GM18511 (cell line): ENCODE results near the gene NSDHL.
"Not testable (repeated sequence)": the region's sequence is repeated elsewhere in the genome, so short reads cannot be mapped to it uniquely, and the experiment has no call there.

Source experiments
- ATAC-seq: cut with Tn5 transposase; IDR thresholded peaks from one replicate; pipeline ENCODE4 v1.9.1; 2021; ENCODE audit warnings: mild to moderate bottlenecking, moderate library complexity; ENCODE audit not compliant: unreplicated experiment

NSDHL gene

DNA sequence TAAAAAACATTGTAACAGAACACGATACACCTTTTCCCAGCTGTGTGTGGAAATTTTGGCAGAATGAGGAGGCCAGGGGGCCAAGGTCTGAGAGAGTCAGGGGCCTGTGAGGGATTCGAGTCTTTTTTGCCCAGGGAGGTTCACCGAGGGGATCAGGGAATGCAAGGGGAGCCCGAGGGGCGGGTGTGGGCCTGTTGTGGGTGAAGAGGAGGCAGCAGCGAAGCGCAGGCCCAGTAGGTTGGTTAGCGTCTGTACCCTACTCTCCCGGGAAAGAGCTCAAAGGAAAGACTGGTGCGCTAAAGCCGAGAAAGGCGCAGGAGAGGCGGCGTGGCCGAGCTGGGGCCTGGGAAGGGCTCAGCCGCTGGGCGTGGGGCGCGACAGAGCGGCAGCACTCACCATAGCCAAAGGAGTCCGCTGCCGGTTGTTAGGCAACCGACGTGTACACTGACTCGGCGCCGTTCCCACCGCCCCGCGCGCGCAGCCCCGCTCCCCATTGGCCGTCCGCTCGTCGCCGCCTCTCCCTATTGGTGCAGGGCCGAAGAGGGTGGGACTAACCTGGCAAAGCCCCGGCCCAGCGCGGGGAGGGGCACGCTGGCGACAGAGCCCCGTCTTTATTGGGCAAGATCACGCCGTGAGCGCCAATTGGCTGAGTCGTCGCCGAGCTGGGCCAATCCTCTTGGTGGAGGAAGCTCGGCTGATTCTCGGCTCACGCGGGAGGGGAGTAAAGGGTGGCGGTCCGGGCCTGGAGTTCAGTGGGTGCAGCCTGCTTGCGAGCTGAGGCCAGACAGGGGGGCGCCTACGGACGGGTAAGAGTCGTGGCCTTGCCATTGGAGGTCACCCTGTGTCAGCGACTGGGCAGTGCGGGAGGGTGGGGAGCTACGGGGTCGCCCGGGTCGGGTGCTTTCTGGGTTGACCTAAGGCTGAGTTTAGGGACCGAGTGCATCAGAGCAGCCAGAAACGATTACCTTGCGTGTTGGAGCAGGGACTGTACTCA is at the start of gene NSDHL, which contains the start of gene CETN2:
TSS of gene NSDHL (plus strand) at position 752 of the 994 bp plus-strand sequence. CDS start 15,262 bp downstream, outside the sequence.
TSS of gene CETN2 (minus strand) at position 446 of the 994 bp plus-strand sequence. CDS start at position 399, 47 bp downstream.
- peak; percentile 99 for ATAC-seq

DNA sequence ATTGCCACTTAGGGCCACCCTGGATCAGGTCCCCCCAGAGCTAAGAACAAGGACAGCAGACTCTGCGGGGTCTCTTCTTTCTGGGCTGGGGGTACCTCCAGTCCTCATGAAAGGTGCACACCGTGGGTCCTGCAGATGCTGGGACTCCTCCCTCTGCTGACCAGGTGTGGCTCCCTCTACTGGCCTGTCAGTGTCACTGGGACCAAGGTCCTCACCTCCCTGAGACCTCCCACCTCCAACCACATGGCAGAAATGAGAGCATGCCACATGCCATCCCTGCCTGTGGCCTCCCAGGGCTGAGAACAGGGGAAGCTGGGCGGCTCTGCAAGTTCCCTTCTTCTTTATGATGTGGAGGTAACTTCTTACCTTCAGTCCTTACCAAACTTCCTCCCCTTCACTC is 43.8 kb upstream of the NSDHL start:
- ATAC-seq, result peak; percentile 91

DNA sequence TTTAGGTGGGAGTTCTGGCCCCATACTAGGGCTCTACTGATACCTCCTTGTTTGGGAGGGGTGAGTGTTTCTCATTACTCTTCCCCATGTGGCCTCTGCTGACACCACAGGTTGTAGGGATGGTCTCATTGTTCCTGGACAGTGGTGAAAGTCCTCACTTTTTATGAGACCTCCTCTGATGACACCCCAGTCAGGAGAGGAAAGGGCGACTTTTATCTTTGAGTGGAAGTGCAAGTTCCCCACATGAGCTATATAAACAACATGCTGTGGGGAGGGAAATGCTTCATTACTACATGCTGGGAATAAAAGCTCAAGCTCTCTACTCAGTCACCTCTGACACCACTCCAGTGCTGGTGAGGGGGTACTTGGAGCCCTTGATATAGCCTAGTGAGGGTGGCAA is 31.9 kb upstream of the NSDHL start:
- ATAC-seq, result no peak

DNA sequence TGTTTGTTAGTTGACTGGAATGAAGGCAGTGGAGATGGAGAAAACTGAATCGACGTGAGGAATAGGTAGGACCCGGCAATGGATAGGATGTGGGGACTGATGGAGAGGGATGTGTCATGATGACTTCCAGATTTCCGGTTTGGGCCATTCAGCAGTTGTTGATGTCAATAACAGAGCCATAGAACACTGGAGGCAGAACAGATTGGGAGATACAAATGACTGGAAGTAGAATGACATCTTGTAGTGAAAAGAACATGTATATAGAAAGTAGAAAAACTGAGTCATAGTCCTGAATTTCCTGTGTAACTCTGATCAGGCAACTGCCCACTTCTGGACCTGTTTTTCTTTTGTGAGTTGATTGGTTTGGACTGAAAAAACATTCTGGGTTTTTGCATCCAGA is 24.8 kb upstream of the NSDHL start:
- no peak for ATAC-seq

DNA sequence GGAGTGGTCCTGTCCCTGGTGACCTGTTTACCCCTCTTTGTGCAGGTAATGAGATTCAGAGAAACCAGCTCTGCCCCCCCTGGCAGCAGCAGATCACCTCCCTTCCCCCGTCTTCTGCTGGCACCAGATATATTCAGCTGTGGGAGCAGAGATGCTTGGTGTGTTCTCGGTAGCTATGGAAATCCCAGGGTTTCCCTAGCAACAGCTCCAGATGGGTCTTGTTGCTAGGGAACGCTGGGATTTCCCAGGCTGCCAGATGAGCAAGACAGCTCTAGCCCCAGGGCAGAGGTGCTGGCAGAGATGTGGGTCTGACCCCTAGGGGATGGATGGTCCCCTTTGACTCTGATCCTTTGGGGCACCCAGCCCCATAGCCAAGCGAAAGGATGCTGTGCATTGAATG is 20.5 kb upstream of the NSDHL start:
- no peak for ATAC-seq

DNA sequence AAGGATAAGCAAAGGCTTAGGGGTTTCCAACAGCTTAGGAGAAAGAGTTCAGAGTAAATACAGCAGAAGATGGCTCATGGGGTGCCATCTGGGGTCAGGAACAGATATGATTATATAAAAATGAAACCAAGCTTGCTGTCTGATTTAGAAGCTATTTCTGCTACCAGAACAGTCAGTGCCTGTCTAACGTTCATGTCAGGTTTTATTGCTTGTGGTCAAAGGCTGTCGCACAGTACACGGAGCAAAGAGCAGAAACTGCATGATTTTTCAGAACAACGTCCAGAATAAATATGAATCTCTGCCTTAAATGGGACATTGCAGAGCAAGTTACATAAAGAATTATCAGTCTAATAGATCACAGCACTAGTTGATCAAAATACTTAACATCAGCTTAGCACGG is 17.7 kb upstream of the NSDHL start:
- ATAC-seq, result no peak

DNA sequence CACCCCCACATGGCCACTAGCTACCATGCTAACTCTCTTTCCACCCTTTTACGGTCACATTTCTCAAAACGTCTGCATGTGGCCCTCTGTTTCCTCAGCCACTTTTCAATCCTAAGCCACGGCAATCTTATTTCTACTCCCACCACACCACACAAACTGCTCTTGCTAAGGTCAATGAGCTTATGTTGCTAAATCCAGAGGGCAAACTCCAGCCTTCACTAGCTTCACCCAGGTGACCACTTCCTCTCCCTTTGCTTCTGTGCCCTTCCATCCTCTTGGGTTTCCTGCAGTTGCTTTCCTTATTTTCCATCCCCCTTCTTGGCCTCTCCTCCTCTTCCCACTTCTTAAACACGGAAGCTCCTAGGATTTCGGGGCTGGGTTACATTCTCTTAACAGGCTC is 16.8 kb upstream of the NSDHL start:
- no peak for ATAC-seq

DNA sequence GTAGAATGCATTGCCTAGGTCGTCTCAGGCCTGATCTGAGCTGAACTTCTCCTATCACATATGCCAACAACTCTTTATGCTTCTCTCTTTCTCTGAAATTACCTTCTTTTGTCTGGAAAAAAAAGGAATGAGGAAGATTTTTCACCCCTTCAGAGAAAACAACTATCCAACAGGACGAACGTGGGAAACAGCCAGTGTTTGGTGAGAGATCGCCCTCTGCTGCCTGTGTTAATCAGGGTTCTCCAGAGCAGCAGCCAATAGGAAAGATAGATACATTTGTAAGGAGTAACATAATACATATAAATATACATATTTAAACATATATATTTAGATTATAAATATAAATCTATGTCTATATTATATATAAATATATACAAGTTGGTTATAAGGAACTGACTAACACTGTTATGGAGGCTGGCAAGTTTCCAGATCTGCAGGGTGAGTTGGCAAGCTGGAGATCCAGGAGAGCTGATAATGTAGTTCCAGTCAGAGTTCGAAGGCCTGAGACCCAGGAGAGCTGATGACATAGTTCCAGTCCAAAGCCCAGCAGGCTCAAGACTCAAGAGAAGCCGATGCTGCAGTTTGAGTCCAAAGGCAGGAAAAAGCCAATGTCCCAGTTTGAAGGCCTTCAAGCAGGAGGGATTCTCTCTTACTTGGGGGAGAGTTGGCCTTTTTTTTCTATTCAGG is 13.6 kb upstream of the NSDHL start:
- ATAC-seq, result no peak

DNA sequence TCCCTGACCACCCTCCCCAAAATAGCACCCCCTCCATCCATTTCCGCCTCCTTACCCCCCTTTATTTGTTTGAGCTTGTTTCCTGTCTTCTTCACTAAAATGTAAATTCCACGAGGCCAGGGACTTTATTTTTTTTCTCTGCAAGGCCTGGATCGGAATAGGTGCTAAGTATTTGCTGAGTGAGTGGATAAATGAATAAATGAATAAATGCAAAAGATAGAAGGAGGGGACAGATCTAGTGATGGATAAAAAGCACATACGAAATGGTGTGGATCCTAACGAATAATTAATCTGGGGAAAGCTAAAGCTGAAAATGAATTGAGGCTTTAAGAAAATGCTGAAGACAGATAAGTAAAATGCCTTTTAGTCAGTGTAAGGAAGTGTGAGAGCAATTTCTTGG is 12.5 kb upstream of the NSDHL start:
- ATAC-seq, result no peak

DNA sequence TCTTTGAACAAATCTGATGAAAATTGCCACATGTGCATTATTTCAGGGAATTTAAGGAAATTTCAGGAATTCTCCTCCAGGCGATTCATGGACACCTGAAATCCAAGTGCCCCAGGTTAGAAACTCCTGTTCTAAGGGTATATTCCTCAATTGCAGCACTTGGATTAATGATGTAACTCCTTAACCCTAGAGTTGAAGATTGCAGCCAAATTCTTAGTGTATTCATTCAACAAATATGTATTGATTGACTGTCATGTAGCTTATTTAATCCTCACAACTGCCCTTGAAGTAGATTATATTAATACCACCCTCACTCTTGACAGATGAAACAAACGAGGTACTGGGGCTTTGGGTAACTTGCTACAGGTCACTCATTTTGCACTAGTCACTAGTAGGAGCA is 11.6 kb upstream of the NSDHL start:
- ATAC-seq, result no peak

DNA sequence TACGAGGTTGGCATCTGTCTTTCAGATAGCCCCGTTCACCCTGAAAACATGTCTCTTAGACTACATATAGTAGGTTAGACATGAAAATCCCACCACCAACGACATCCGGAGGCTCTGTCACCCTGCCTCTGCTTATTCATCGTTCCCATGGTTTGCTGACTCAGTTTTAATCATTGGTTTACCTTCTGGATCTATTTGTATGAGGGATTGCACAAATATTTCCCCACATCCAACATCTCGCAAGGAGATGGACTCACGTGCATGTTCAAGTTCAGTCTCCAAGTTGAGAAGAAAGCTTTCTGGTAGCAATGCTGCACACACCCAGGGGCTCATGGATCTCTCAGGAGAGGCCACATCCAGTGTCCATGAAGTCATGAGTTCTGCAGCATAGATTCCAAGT is 11.1 kb upstream of the NSDHL start:
- ATAC-seq, result no peak

DNA sequence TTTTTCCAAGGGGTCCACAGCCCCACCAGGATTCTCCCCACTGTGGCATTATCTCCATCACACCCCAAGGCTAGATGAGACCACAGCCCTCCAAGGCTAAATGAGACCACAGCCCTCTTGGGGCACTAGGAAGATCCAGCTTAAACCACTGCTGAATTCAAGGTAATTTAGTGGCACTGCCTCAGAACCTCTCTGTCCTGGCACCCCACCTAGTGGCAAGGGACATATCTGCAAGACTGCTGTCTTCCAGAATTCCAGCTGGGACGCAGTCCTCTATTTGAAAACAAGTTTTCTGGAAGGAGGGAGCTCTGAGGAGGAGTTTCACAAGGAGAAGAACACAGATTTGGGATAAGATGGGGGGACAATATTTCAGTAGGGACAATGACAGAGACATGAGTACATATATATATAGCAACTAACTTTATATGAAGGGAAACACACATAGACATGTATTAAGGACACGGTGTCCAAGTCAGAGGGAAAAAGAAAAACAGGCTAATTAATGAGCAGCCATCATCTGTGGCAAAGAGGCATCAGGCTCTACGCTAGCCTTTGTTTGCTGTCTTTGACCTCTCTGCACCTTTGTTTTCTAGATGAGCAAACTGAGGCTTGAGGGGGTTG is 9.6 kb upstream of the NSDHL start:
- ATAC-seq, result peak; percentile 44

DNA sequence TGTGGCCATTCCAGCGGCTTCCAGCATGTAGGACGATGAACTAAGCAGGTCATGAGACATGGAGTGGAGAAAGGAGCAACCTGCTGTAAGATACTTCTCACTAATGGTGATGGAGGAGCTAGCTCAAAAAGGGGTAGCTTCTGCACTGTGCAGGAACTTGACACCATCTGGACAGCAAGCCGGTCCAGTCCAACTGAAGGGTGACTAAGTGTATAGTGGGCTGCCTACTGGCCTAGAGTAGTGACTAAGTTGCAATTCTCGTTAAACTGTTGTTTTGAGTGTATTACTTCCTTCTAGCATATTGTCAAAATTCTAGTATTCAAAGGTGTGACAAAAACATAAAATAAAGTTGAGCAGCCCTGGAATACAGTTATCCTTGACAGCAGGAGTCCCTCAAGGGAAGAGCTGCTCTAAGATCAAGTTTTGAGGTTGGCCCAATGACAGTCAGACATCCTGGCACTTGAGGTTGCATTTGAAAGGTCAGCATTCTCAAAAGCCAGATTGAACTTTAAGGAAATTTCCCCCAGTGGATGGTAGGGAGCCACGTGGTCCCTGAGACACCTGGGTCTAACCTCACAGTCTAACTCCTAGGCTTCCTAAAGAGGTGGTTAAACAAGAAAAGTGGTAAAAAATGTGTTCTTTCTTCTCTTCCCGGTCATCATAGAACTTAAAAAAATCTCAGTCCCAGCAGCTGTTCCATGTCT is 8.3 kb upstream of the NSDHL start:
- no peak for ATAC-seq

DNA sequence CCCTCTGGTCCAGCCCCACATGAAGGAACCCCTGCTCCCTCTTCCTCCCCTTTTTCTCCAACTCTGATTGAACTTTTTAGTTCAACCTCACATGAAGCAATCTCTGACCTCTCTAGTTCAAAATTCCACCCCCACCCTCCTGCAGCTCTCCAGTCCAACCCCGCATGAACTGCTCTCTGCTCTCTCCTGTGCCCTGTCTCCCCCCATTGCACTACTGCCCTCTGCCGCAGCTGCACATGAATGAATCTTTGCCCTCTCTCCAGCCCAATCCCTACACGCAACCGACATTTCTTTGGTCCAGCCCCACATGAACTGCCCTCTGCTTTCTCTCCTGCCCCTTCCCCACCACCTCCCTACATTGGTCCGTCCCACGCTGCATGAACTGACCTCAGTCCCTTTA is 7.2 kb upstream of the NSDHL start:
- no peak for ATAC-seq

DNA sequence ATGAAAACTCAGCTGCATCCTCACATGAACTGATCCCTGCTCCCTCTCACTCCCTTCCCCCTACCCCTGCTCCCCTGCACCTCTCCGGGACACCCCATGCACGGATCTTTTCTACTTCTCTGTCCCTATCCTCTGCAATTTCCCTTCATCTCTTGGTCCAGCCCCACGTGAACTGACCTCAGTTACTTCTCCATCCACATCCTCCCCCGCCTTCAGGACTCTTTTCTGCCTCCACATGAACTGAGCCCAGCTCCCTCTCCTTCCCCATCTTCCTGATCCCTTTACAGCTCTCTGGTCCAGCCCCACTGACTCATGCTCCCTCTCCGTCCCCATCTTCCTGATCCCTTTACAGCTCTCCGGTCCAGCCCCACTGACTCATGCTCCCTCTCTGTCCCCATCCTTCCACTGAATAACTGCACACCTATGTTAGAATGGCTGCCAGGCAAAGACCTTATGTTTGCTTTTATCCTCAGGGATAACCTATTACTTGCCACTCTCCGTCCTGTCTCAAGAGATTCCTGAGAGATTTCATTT is 6.0 kb upstream of the NSDHL start:
- ATAC-seq, result no peak

DNA sequence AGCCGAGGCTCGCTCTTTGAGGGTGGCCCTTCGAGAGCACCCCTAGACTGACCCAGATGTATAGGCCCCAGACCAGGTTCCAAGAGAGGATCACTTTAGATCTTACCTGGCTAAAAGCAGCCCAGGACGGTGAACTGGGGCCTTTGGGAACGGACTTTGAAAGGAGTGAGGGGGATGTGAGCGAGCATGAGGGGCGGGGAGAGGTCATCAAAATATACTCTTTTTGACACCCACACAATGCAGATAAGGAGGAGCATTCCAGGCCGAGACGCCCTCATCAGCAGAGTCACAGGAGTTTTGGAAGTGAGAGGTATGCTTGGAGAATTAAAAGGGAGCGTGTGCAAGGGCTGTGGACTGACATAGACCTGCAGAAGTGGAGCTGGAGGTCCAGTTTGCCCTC is 528 bp downstream of the NSDHL start:
- no peak for ATAC-seq

DNA sequence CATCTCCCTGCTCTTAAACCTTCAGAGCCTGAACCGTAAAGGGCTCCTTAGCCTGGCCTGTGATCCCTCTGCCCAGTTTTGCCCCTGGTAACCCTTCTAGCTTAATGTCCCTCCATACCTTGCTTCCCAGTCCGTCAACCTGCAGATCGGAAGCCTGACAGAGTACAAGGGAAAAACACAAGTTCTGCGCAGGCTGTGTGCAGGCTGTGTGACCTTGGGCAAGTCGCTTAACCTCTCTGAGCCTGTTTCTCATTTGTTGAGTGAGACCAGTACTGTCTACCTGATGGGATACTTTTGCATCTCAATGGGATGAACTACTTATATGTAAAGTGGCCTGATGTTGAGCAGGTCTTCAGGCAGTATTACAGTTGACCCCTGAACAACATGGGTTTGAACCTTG is 1.7 kb downstream of the NSDHL start:
- ATAC-seq, result no peak

DNA sequence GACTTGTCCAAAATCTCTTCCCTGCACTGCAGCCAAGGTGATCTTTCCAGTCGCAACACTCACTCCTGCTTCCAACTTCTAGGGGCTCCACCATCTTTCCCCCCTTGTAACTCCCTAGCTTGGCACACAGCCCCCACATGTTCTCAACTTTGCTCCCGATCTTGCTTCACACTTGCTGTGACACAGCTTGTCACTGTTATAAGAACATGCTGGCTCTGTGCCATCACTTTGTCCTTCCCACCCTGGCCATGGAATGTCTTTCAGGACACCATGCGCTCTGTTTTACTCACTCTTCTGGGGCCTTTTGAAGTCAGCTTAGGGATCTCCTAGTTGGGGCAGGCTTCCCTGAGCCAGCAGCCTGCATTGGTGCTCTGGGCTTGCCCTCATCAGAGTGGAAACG is 2.5 kb downstream of the NSDHL start:
- ATAC-seq, result no peak

DNA sequence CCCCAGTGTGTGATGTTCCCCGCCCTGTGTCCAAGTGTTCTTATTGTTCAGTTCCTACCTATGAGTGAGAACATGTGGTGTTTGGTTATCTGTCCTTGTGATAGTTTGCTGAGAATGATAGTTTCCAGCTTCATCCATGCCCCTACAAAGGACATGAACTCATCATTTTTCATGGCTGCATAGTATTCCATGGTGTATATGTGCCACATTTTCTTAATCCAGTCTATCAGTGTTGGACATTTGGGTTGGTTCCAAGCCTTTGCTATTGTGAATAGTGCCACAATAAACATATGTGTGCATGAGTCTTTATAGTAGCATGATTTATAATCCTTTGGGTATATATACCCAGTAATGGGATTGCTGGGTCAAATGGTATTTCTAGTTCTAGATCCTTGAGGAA is 4.6 kb downstream of the NSDHL start:
- not testable (repeated sequence) for ATAC-seq

DNA sequence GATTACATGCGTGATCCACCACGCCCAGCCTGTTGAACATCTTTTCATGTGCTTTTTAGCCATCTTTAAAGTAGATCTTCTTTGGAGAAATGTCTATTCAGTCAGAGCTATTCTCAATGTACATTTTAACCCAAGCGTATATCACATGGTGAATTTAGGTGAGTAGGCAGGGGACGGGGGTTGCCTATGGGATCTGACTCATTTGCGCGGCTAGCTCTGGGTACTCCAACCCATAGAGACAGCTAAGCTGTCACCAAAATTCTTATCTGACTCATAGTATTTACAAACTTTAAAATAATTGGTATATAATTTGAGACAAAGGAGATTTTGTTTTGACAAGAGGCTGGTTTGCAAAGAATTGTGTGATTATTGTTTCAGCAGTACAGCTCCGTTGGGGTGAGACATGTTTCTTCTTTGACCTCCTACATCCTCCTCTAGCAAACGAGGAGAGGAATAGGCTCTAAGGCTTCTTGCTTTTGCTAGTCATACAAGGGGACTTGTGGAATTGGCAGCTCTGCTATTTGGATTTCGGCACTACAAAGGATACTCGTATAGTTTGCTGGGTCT is 12.0 kb downstream of the NSDHL start:
- ATAC-seq, result no peak
